GM21528 (cell line): ENCODE measurements around the gene UBL7.

Experiments
- ATAC-seq: cut with Tn5 transposase; IDR thresholded peaks from one replicate; pipeline ENCODE4 v1.9.1; 2021; ENCODE audit warnings: mild to moderate bottlenecking, moderate library complexity; ENCODE audit not compliant: unreplicated experiment, low FRiP score

Gene UBL7

DNA sequence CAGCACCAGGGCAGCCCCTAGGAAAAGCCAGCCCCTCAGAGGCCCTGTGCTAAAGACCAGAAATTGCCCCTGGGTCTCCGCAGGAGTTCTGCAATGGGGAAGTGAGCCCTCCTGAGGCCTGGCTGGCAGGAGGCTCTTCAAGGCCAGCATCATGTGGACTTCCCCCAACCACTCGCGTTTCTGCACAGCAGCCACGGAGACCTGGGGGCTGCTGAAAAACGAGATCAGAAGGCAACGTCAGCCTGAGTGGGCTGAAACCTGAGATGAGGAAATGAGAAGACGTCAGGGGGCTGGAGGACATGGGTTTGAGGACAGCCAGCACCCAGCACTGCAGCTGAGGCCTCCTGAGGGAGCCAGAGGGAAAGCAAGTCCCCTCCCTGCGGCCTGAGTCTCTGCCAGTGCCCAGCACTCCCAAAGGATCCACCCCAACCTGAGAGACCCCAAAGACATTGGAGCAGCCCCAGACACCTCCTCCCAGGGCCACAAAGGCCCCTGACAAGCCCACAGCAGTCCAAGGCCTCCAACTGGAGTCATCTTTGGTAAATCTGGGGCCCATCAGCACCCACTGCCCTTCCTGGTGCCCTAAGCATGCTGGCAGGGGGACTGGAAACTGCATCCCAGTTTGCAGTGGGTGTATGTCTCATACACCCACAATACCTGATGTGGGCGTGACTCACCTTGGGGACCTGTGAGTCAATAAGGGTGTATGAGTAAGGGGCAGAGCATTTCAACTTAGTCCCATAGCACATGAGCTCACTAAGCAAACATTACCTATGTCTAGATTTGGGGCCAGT lies 64.3 kb downstream of the UBL7 start:
- ATAC-seq: no peak

- ATAC-seq: no peak
These were observed 64.9 kb downstream of the UBL7 start for GRCh38 chr15:74396146-74396438.
